DND-41 (cell line): Measurements from ENCODE around the gene TAP1.

Experiments
- ATAC-seq: fragments of 200-7000 bp; cut with Tn5 transposase; 3 replicates; pipeline ENCODE4 v1.9.1; 2021; ENCODE audit warnings: low read depth; ENCODE audit not compliant: insufficient read depth
- DNase-seq: peaks from one replicate; pipeline ENCODE4 v3.0.0-alpha.2; 2020
- H2AFZ ChIP-seq: 2 replicates; pipeline ENCODE4 v1.6.0; 2012; ENCODE audit warnings: low read depth, low read length
- H3K27ac ChIP-seq: 2 replicates; pipeline ENCODE4 v1.5.1; 2012; ENCODE audit warnings: low read length, inconsistent platforms
- H3K27me3 ChIP-seq: fragments of 200-600 bp; sonication (generic); 2 replicates; pipeline ENCODE4 v1.6.0; 2012; ENCODE audit warnings: low read length, mild to moderate bottlenecking, inconsistent platforms; ENCODE audit not compliant: insufficient read depth, poor library complexity
- H3K36me3 ChIP-seq: 2 replicates; pipeline ENCODE4 v1.5.1; 2012; ENCODE audit warnings: low read length, inconsistent platforms; ENCODE audit not compliant: insufficient read depth
- H3K4me1 ChIP-seq: 2 replicates; pipeline ENCODE4 v1.5.1; 2012; ENCODE audit warnings: mild to moderate bottlenecking, low read length; ENCODE audit not compliant: insufficient read depth
- H3K4me2 ChIP-seq: 2 replicates; pipeline ENCODE4 v1.6.0; 2012; ENCODE audit warnings: mild to moderate bottlenecking, moderate library complexity, low read length, inconsistent platforms; ENCODE audit not compliant: insufficient read depth
- H3K4me3 ChIP-seq, 2 experiments: fragments of 200-600 bp in 1 of 2; shearing (Covaris generic) in 1 of 2; 2 replicates each; pipeline ENCODE4 v1.5.1; 2012 to 2016; ENCODE audit warnings: inconsistent platforms in 2 of 2, low read length in 2 of 2, mild to moderate bottlenecking in 2 of 2, low read depth in 1 of 2, moderate library complexity in 1 of 2
- H3K79me2 ChIP-seq: 2 replicates; pipeline ENCODE4 v1.6.0; 2012; ENCODE audit warnings: low read length, inconsistent platforms; ENCODE audit not compliant: insufficient read depth
- H3K9ac ChIP-seq: 2 replicates; pipeline ENCODE4 v1.6.0; 2012; ENCODE audit warnings: low read depth, mild to moderate bottlenecking, inconsistent platforms, low read length, moderate library complexity
- H3K9me3 ChIP-seq: 2 replicates; pipeline ENCODE4 v1.5.1; 2012; ENCODE audit warnings: low read length, moderate library complexity, mild to moderate bottlenecking, inconsistent platforms; ENCODE audit not compliant: insufficient read depth, severe bottlenecking
- H4K20me1 ChIP-seq: 2 replicates; pipeline ENCODE4 v1.6.0; 2012; ENCODE audit warnings: low read length; ENCODE audit not compliant: insufficient read depth
- CTCF ChIP-seq: IDR thresholded peaks from 2 replicates; pipeline ENCODE4 v1.5.1; 2012; ENCODE audit warnings: borderline replicate concordance, low read length, moderate library complexity, mild to moderate bottlenecking; ENCODE audit not compliant: poor library complexity, severe bottlenecking; ENCODE audit errors: extremely low read depth
- EZH2 ChIP-seq: IDR thresholded peaks from 3 replicates; pipeline ENCODE4 v1.6.1; 2012; ENCODE audit warnings: borderline replicate concordance, low read depth, mild to moderate bottlenecking, moderate library complexity, low read length, inconsistent platforms; ENCODE audit not compliant: severe bottlenecking

TAP1 gene

GRCh38 chr6:32818867-32819266, 34.6 kb downstream of the TAP1 start:
- DNase-seq, result no peak
- Histone ChIP-seq H4K20me1 (no peaks in the 10 kb centered on the region), H3K9ac (no peak overlapping the region), H3K4me3 (no peak overlapping the region), H3K79me2 (no peaks in the 10 kb centered on the region), H3K4me1 (no peaks in the 10 kb centered on the region), H3K27me3 (no peaks in the 10 kb centered on the region), H3K36me3 (no peaks in the 10 kb centered on the region), H3K27ac (no peak overlapping the region), H2AFZ (no peak overlapping the region), H3K9me3 (no peaks in the 10 kb centered on the region), H3K4me2 (no peak overlapping the region)
- TF ChIP-seq EZH2 (no peak), CTCF (no peak)
- ATAC-seq, result no peak

DNA sequence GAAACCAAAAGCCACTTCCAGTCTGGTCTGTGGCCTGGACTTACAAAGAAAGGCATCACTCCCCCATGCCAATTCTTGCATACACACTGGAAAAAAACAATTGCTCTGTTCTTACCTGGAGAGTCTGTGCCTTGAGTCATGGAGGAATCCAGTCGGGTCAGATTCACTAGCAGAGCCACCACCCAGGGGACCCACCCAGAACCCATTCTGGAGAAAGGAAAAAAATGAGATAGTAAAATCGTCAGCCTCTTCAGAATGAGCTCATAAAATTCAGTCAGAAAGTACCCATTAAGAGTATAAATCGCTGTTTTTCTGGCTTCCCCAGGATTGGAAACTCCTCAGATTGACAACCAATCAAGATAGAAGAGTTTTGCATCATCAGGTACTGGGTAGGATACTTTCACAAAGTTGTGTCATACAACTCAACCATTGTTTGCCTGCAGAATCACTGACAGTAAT, 36.7 kb downstream of the TAP1 start, which contains the start of gene HLA-DOB:
Gene HLA-DOB (minus strand): TSS at position 257 of the 459 bp plus-strand sequence. CDS start 51 bp downstream, at position 206.
- no peak within 1 kb of the TSS for H3K27ac ChIP-seq
- no peaks in the 10 kb centered on the region for H4K20me1 ChIP-seq
- H3K27me3 ChIP-seq, result peaks cover 6% of the 10 kb centered on the region
- no peaks in the 10 kb centered on the region for H3K9me3 ChIP-seq
- no peaks in the 10 kb centered on the region for H3K79me2 ChIP-seq
- TF ChIP-seq CTCF, result no peak
- TF ChIP-seq EZH2, result no peak
- no peak within 1 kb of the TSS for H3K4me2 ChIP-seq
- ATAC-seq (no peak), DNase-seq (no peak)
- H3K4me1 ChIP-seq, result no peaks in the 10 kb centered on the region
- no peak within 1 kb of the TSS for H2AFZ ChIP-seq
- no peak within 1 kb of the TSS for H3K4me3 ChIP-seq
- no peaks in the 10 kb centered on the region for H3K36me3 ChIP-seq
- no peak within 1 kb of the TSS for H3K9ac ChIP-seq

GRCh38 chr6:32815996-32816395, 37.5 kb downstream of the TAP1 start:
- no peaks in the 10 kb centered on the region for H3K79me2 ChIP-seq
- H3K27me3 ChIP-seq, result peaks cover 6% of the 10 kb centered on the region
- ATAC-seq (no peak), DNase-seq (no peak)
- H3K4me1 ChIP-seq, result no peaks in the 10 kb centered on the region
- H3K9me3 ChIP-seq, result no peaks in the 10 kb centered on the region
- no peaks in the 10 kb centered on the region for H3K36me3 ChIP-seq
- no peak overlapping the region for H3K27ac ChIP-seq
- H3K9ac ChIP-seq, result no peak overlapping the region
- no peak for TF ChIP-seq EZH2
- no peak for TF ChIP-seq CTCF
- H2AFZ ChIP-seq, result no peak overlapping the region
- no peaks in the 10 kb centered on the region for H4K20me1 ChIP-seq
- no peak overlapping the region for H3K4me2 ChIP-seq
- H3K4me3 ChIP-seq, result no peak overlapping the region

DNA sequence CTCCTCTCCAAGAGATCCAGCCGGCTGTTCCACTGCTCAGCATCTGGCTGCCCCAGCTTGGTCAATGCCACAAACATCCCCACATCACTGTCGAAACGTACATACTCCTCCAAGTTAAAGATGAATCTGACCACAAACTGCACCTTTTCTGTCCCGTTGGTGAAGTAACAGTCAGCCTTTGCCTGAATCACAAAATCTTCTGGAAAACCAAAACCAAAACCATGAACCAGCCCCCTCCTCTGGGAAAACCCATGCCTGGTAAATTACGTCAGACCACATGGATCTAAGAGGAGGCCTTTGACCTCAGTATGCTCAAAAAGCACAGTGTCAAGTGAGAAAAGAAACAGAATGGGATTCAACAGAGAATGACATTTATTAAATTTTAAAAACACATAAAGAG, 38.4 kb downstream of the TAP1 start:
- Histone ChIP-seq H3K4me2 (no peak overlapping the region), H4K20me1 (no peaks in the 10 kb centered on the region), H3K27me3 (peaks cover 6% of the 10 kb centered on the region), H3K36me3 (no peaks in the 10 kb centered on the region), H3K9ac (no peak overlapping the region), H3K4me1 (no peaks in the 10 kb centered on the region), H3K4me3 (no peak overlapping the region), H3K79me2 (no peaks in the 10 kb centered on the region), H2AFZ (no peak overlapping the region), H3K9me3 (no peaks in the 10 kb centered on the region), H3K27ac (no peak overlapping the region)
- no peak for DNase-seq
- TF ChIP-seq EZH2, result no peak
- ATAC-seq, result no peak
